ENCODE measurements around the gene GLYAT.

- TF ChIP-seq POLR2A (IDR thresholded peaks at IDR 0.05; ENCODE audit: borderline replicate concordance, extremely low read depth, insufficient read depth, insufficient read length) (no peak), FOSL1 (IDR thresholded peaks at IDR 0.05; ENCODE audit: low read depth) (no peak), EZH2phosphoT487 (IDR thresholded peaks at IDR 0.05; ENCODE audit: borderline replicate concordance) (no peak)
These were observed 45.4 kb upstream of the GLYAT start for GRCh38 chr11:58776891-58777710.

All from HCT116 (cell line).